Astrocyte (in vitro differentiated cells and primary cell): Measurements from ENCODE around the gene FREY1. TPM values are rescaled to one million over a fixed set of nuclear protein-coding genes. Genes with fewer than 3 reads are reported as not detected.

Source experiments
- DNase-seq: peaks from one replicate; pipeline ENCODE4 v3.0.0-alpha.2; 2010; ENCODE audit warnings: low read depth
- FAIRE-seq: peaks from 2 replicates; lab custom pipeline; 2011; peaks lifted over from hg19 to GRCh38; lab: Jason Lieb, UNC
- H2AFZ ChIP-seq: 2 replicates; pipeline ENCODE4 v1.6.0; 2012; ENCODE audit warnings: low read depth, low read length, inconsistent platforms
- H3K27ac ChIP-seq: 2 replicates; pipeline ENCODE4 v1.5.1; 2011; ENCODE audit warnings: low read depth, low read length, inconsistent platforms
- H3K27me3 ChIP-seq: 2 replicates; pipeline ENCODE4 v1.6.0; 2011; ENCODE audit warnings: low read length, inconsistent platforms; ENCODE audit not compliant: insufficient read depth
- H3K36me3 ChIP-seq: 2 replicates; pipeline ENCODE4 v1.5.1; 2011; ENCODE audit warnings: low read length, inconsistent platforms; ENCODE audit not compliant: insufficient read depth
- H3K4me1 ChIP-seq: 2 replicates; pipeline ENCODE4 v1.5.1; 2011; ENCODE audit warnings: low read length, inconsistent platforms; ENCODE audit not compliant: insufficient read depth
- H3K4me2 ChIP-seq: 2 replicates; pipeline ENCODE4 v1.6.0; 2012; ENCODE audit warnings: low read length, inconsistent platforms
- H3K4me3 ChIP-seq: 2 replicates; pipeline ENCODE4 v1.5.1; 2011; ENCODE audit warnings: low read depth, mild to moderate bottlenecking, low read length, inconsistent platforms; ENCODE audit not compliant: insufficient read depth
- H3K79me2 ChIP-seq: 2 replicates; pipeline ENCODE4 v1.6.0; 2012; ENCODE audit warnings: mild to moderate bottlenecking, low read length, inconsistent platforms; ENCODE audit not compliant: insufficient read depth
- H3K9ac ChIP-seq: 2 replicates; pipeline ENCODE4 v1.6.0; 2012; ENCODE audit warnings: mild to moderate bottlenecking, low read length, inconsistent platforms
- H3K9me3 ChIP-seq: 2 replicates; pipeline ENCODE4 v1.5.1; 2012; ENCODE audit warnings: low read depth, mild to moderate bottlenecking, low read length, inconsistent platforms; ENCODE audit not compliant: insufficient read depth
- H4K20me1 ChIP-seq: 2 replicates; pipeline ENCODE4 v1.6.0; 2012; ENCODE audit warnings: low read length, inconsistent platforms; ENCODE audit not compliant: insufficient read depth
- H3K27ac Mint-ChIP-seq: one replicate; pipeline ENCODE4 v1.8.0; 2021; ENCODE audit warnings: mild to moderate bottlenecking, mixed read lengths; ENCODE audit not compliant: unreplicated experiment
- H3K27me3 Mint-ChIP-seq: one replicate; pipeline ENCODE4 v1.8.0; 2021; ENCODE audit warnings: low read depth, mixed read lengths; ENCODE audit not compliant: unreplicated experiment
- H3K36me3 Mint-ChIP-seq: one replicate; pipeline ENCODE4 v1.8.0; 2021; ENCODE audit warnings: low read depth, mixed read lengths; ENCODE audit not compliant: unreplicated experiment
- H3K4me1 Mint-ChIP-seq: one replicate; pipeline ENCODE4 v1.8.0; 2021; ENCODE audit warnings: low read depth, mixed read lengths; ENCODE audit not compliant: unreplicated experiment
- H3K4me3 Mint-ChIP-seq: one replicate; pipeline ENCODE4 v1.8.0; 2021; ENCODE audit warnings: mild to moderate bottlenecking, moderate library complexity, mixed read lengths; ENCODE audit not compliant: unreplicated experiment
- H3K9me3 Mint-ChIP-seq: one replicate; pipeline ENCODE4 v1.8.0; 2021; ENCODE audit warnings: mild to moderate bottlenecking, mixed read lengths; ENCODE audit not compliant: unreplicated experiment
- CTCF ChIP-seq: IDR thresholded peaks from 2 replicates; pipeline ENCODE4 v1.5.1; 2011; ENCODE audit warnings: low read depth, mild to moderate bottlenecking, inconsistent platforms, low read length, moderate library complexity; ENCODE audit not compliant: insufficient read depth
- EZH2 ChIP-seq: IDR thresholded peaks from 2 replicates; pipeline ENCODE4 v1.6.1; 2012; ENCODE audit warnings: mild to moderate bottlenecking, low read length, inconsistent platforms; ENCODE audit not compliant: insufficient read depth
- total RNA-seq: library from RNA; stranded (reverse); gene quantifications from 2 replicates; pipeline ENCODE4 v1.2.1, GENCODE V29; 2021

The FREY1 gene
- total RNA-seq, 1 donor from 2014 or later, result 0.79 TPM

GRCh38 chr11:45885274-45885920 is 21.7 kb downstream of the FREY1 start, which contains the start of gene MAPK8IP1:
MAPK8IP1 (plus strand) TSS chr11:45885651; CDS start chr11:45885821, 170 bp downstream.
- no peak within 1 kb of the TSS for H3K27ac Mint-ChIP-seq
- Histone ChIP-seq H3K4me3 (peak within 1 kb of the TSS; percentile 48), H2AFZ (peak within 1 kb of the TSS; percentile 34)

GRCh38 chr11:45884596-45885185 is 22.4 kb downstream of the FREY1 start:
- no peak overlapping the region for H3K27ac ChIP-seq
- peaks cover 3% of the 10 kb centered on the region for H3K36me3 ChIP-seq
- H3K9me3 Mint-ChIP-seq, result no peaks in the 10 kb centered on the region
- H3K4me1 Mint-ChIP-seq, result peaks cover 17% of the 10 kb centered on the region
- H3K9ac ChIP-seq, result no peak overlapping the region
- H2AFZ ChIP-seq, result no peak overlapping the region
- peaks cover 44% of the 10 kb centered on the region for H4K20me1 ChIP-seq
- peak overlapping the region; percentile 79 for H3K4me3 Mint-ChIP-seq
- peak overlapping the region; percentile 70 for H3K4me2 ChIP-seq
- H3K27me3 Mint-ChIP-seq, result peaks cover 21% of the 10 kb centered on the region
- H3K27ac Mint-ChIP-seq, result no peak overlapping the region
- no peaks in the 10 kb centered on the region for H3K79me2 ChIP-seq
- H3K27me3 ChIP-seq, result peaks cover 4% of the 10 kb centered on the region
- FAIRE-seq (no peak), DNase-seq (no peak)
- peaks cover 9% of the 10 kb centered on the region for H3K4me1 ChIP-seq
- TF ChIP-seq EZH2 (no peak), CTCF (no peak)
- H3K36me3 Mint-ChIP-seq, result peaks cover 18% of the 10 kb centered on the region
- no peaks in the 10 kb centered on the region for H3K9me3 ChIP-seq
- H3K4me3 ChIP-seq, result no peak overlapping the region

More at GRCh38 chr11:45885274-45885920, 21.7 kb downstream of the FREY1 start, which contains the start of gene MAPK8IP1:
- H3K4me2 ChIP-seq, result peak within 1 kb of the TSS; percentile 83
- Mint-ChIP-seq H3K4me1 (peaks cover 13% of the 10 kb centered on the region), H3K4me3 (peak within 1 kb of the TSS; percentile 79), H3K27me3 (peaks cover 23% of the 10 kb centered on the region), H3K9me3 (no peaks in the 10 kb centered on the region), H3K36me3 (peaks cover 14% of the 10 kb centered on the region)
- FAIRE-seq, result no peak
- no peak within 1 kb of the TSS for H3K9ac ChIP-seq
- no peaks in the 10 kb centered on the region for H3K79me2 ChIP-seq
- DNase-seq, result no peak
- H3K36me3 ChIP-seq, result peaks cover 3% of the 10 kb centered on the region
- H3K4me1 ChIP-seq, result peaks cover 4% of the 10 kb centered on the region
- H3K9me3 ChIP-seq, result no peaks in the 10 kb centered on the region
- TF ChIP-seq CTCF, result no peak
- TF ChIP-seq EZH2, result no peak
- peaks cover 36% of the 10 kb centered on the region for H4K20me1 ChIP-seq
- H3K27me3 ChIP-seq, result peaks cover 4% of the 10 kb centered on the region
- no peak within 1 kb of the TSS for H3K27ac ChIP-seq
